Measurements from ENCODE around the gene FAM171A1.

Gene FAM171A1

GRCh38 chr10:15242261-15242840 lies 128.7 kb downstream of the FAM171A1 start:
- DNase-seq: no peak
- no peaks in the 10 kb centered on the region for H3K36me3 ChIP-seq (replicated peaks; ENCODE audit: insufficient read depth, low read length)
- no peak for TF ChIP-seq EZH2phosphoT487 (IDR thresholded peaks at IDR 0.05; ENCODE audit: low read length)
- TF ChIP-seq CTCF (IDR thresholded peaks at IDR 0.05; ENCODE audit: low read length): no peak
- no peak for TF ChIP-seq EZH2 (optimal IDR thresholded peaks at IDR 0.05; ENCODE audit: low read depth, low read length)

GRCh38 chr10:15241306-15241705 lies 129.8 kb downstream of the FAM171A1 start:
- Histone ChIP-seq H3K27me3 (replicated peaks; ENCODE audit: insufficient read depth, low read length) (no peaks in the 10 kb centered on the region), H3K4me1 (ENCODE audit: low read length) (no peaks in the 10 kb centered on the region), H2AFZ (ENCODE audit: low read length) (no peak overlapping the region), H3K9me2 (replicated peaks; ENCODE audit: insufficient read depth, low read length) (no peaks in the 10 kb centered on the region), H3K79me2 (ENCODE audit: low read length) (0 out of 2 replicates have a peak, but pooled peaks cover 3% of the 10 kb centered on the region), H3K36me3 (replicated peaks; ENCODE audit: insufficient read depth, low read length) (no peaks in the 10 kb centered on the region), H3K4me2 (ENCODE audit: low read depth, low read length) (no peak overlapping the region), H3K9ac (ENCODE audit: low read length) (no peak overlapping the region), H3K9me3 (replicated peaks; ENCODE audit: insufficient read depth, low read length) (no peaks in the 10 kb centered on the region), H3K27ac (ENCODE audit: low read length) (no peak overlapping the region), H3K4me3 (ENCODE audit: low read length) (no peak overlapping the region), H4K20me1 (ENCODE audit: insufficient read depth, low read length) (no peaks in the 10 kb centered on the region), H3F3A (ENCODE audit: insufficient read depth, low read length) (no peaks in the 10 kb centered on the region)
- no peak for DNase-seq
- TF ChIP-seq EZH2 (optimal IDR thresholded peaks at IDR 0.05; ENCODE audit: low read depth, low read length) (no peak), CTCF (IDR thresholded peaks at IDR 0.05; ENCODE audit: low read length) (no peak), EZH2phosphoT487 (IDR thresholded peaks at IDR 0.05; ENCODE audit: low read length) (no peak)

More at GRCh38 chr10:15242261-15242840, 128.7 kb downstream of the FAM171A1 start:
- Histone ChIP-seq H3K4me2 (ENCODE audit: low read depth, low read length) (no peak overlapping the region), H3K9ac (ENCODE audit: low read length) (no peak overlapping the region), H3F3A (ENCODE audit: insufficient read depth, low read length) (no peaks in the 10 kb centered on the region), H3K9me2 (replicated peaks; ENCODE audit: insufficient read depth, low read length) (no peaks in the 10 kb centered on the region), H3K9me3 (replicated peaks; ENCODE audit: insufficient read depth, low read length) (no peaks in the 10 kb centered on the region), H3K27ac (ENCODE audit: low read length) (no peak overlapping the region), H3K27me3 (replicated peaks; ENCODE audit: insufficient read depth, low read length) (no peaks in the 10 kb centered on the region), H2AFZ (ENCODE audit: low read length) (no peak overlapping the region), H3K4me3 (ENCODE audit: low read length) (no peak overlapping the region), H3K79me2 (ENCODE audit: low read length) (0 out of 2 replicates have a peak, but pooled peaks cover 3% of the 10 kb centered on the region), H3K4me1 (ENCODE audit: low read length) (no peaks in the 10 kb centered on the region), H4K20me1 (ENCODE audit: insufficient read depth, low read length) (no peaks in the 10 kb centered on the region)

DNA sequence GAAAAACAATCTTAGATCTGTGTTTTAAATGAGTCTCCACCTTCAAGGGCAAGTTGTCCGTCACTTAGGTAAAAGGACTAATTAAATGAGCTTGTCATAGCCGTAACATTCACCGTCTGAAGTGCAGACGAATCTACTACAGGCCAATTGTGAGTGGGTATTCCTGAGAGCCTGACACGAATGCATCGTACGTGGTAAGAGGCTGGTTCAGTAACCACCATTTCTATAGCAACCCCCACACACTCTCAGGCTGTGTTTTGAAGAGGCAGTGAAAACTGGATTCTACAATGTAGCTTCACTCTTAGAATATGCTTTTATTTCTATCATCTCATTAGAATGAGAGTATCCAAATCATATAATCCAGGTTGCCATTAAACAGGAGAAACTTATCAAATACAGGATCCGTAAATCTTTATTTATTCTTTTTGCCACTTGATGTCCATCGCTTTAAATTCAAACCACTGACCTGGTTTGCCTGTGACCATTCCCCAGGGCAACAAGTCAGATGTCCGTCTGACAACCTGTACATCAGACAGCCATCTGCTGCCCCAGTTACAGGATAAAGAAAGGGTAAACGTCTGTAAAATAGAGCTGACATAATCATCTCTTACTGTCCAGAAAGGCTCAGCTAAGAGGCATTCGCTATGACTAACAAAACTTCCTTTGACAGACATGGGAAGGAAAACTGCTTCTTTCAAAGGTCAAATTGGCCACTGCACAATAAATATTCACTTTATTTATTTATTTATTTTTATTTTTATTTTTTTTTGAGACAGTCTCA lies 132.3 kb downstream of the FAM171A1 start:
- Histone ChIP-seq H4K20me1 (ENCODE audit: insufficient read depth, low read length) (no peaks in the 10 kb centered on the region), H3K36me3 (replicated peaks; ENCODE audit: insufficient read depth, low read length) (no peaks in the 10 kb centered on the region), H3K9me2 (replicated peaks; ENCODE audit: insufficient read depth, low read length) (no peaks in the 10 kb centered on the region), H3K9me3 (replicated peaks; ENCODE audit: insufficient read depth, low read length) (no peaks in the 10 kb centered on the region), H3K9ac (ENCODE audit: low read length) (no peak overlapping the region), H3K4me1 (ENCODE audit: low read length) (no peaks in the 10 kb centered on the region), H3F3A (ENCODE audit: insufficient read depth, low read length) (no peaks in the 10 kb centered on the region), H3K79me2 (ENCODE audit: low read length) (0 out of 2 replicates have a peak, but pooled peaks cover 3% of the 10 kb centered on the region), H3K27ac (ENCODE audit: low read length) (no peak overlapping the region), H2AFZ (ENCODE audit: low read length) (no peak overlapping the region), H3K4me2 (ENCODE audit: low read depth, low read length) (no peak overlapping the region), H3K27me3 (replicated peaks; ENCODE audit: insufficient read depth, low read length) (no peaks in the 10 kb centered on the region), H3K4me3 (ENCODE audit: low read length) (no peak overlapping the region)
- TF ChIP-seq EZH2phosphoT487 (IDR thresholded peaks at IDR 0.05; ENCODE audit: low read length) (no peak), EZH2 (optimal IDR thresholded peaks at IDR 0.05; ENCODE audit: low read depth, low read length) (no peak), CTCF (IDR thresholded peaks at IDR 0.05; ENCODE audit: low read length) (no peak)
- DNase-seq: no peak
